ENCODE measurements around the gene CNOT8.
"Not testable (repeated sequence)": the region's sequence is repeated elsewhere in the genome, so short reads cannot be mapped to it uniquely, and the experiment has no call there.

CNOT8 gene

DNA sequence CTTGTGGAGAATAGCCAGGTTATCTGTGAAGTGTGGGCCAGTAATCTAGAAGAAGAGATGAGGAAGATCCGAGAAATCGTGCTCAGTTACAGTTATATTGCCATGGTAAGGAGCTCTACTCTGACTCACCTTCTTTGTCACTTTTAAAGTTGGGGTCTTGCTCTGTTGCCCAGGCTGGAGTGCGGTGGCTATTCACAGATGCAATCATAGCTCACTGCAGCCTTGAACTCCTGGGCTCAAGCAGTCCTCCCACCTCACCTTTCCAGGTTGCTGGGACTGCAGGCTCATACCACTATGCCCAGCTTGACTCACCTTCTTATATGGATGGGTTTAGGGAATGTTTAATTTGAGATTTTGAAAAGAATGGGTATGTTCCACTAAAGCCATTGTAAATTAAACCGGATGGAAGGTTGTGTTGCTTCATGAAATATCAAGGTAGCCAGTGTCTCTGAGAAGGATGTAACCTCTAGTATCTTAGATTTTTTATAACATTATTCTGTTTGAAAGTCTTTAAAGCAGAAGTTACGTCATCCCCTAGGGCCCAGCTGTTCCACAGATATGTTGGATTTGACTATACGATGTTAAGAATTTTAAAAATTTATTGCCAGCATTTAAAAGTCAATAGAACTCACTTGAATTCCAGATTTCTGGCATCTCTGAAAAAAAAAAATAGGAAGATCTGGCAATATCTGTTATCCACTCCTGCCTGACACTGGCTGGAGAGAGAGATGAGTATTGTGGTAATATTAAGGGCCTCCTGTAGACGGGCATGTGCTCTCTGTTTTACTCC lies 5.1 kb downstream of the CNOT8 start:
- no peak for DNase-seq (ENCODE audit: low read depth in 1 of 2, low spot score in 1 of 2)

- DNase-seq (ENCODE audit: low read depth in 1 of 2, low spot score in 1 of 2), result no peak
These were observed 7.2 kb downstream of the CNOT8 start for GRCh38 chr5:154865466-154866184.

DNA sequence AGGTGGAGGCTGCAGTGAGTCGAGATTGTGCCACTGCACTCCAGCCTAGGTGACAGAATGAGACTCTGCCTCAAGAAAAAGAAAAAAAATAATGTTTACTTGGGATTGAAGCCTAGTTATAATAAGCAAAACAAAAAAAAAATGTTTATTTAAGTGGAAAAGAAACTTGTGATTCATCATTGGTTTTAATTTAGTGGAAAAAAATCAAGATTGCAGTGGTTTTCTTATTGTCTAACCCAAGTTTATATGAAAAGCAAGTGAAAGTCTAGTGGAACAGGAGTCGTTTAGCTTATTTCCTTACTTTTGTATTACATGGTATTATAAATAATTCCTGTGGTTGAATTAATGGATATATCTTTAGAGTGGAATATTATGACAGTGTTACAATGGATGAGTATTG lies 8.4 kb downstream of the CNOT8 start:
- DNase-seq (ENCODE audit: low read depth in 1 of 2, low spot score in 1 of 2), result no peak

DNA sequence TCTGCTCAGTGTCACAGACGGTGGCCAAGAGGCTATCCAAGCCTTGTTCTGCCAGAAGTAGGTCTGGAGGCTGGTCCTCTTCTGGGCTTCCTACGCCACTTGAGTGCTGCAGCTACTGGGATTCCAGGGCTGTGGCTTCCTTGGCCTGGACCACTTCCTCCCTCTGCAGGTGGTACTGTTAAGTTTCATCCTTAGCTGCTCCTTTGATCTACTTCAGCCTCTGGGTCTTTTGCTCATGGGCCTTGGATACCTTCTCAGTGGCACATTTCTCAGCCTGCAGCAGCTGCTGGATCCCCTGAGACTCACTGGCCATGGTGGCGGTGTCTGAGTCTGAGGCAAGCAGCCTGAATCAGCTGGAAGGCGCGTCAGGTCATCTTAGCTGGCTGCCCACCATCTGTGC lies 10.3 kb downstream of the CNOT8 start:
- DNase-seq (ENCODE audit: low read depth in 1 of 2, low spot score in 1 of 2), result no peak

- no peak for DNase-seq (ENCODE audit: low read depth in 1 of 2, low spot score in 1 of 2)
These were observed 13.3 kb downstream of the CNOT8 start for GRCh38 chr5:154871734-154872133.

DNA sequence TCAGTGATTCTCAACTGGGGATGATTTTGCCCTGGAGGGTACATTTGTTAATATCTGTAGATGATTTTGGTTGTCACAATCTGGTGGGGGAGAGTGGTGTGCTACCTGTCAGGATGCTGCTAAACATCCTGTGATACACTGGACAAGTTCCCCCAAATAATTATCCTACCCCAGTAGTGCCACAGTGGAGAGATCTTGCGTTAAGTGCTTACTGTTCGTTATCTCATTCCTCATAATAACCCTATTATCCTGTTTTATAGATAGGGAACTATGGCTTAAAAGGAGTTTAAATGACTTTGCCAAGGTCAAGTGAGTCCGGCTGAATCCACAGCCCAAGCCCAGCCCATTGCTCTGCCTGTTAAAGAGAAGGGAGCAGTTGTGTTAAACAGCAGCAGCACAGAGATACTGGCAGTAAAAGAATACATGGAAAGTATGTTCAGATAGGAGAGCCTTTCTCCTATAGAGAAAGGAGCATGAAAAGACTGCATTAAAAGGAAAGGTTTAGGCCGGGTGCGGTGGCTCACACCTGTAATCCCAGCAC lies 15.4 kb downstream of the CNOT8 start:
- DNase-seq (ENCODE audit: low read depth in 1 of 2, low spot score in 1 of 2), result no peak

- no peak for DNase-seq (ENCODE audit: low read depth in 1 of 2, low spot score in 1 of 2)
These were observed 20.4 kb downstream of the CNOT8 start for GRCh38 chr5:154878642-154879335.

DNA sequence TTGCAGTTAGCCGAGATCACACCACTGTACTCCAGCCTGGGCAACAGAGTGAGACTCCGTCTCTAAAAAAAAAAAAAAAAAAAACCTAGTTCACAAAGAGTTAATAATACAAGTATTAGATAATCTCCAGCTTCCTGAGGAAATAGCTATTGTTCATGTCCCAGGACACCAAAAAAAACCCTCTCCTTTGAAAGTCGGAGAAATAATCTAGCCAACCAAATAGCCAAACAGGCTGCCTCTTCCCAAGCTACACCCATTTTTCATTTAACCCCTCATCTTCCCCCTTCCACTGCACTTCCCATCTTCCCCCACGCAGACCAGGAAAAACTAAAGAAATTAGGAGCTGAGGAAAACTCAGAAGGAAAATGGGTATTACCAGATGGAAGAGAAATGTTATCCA lies 23.6 kb downstream of the CNOT8 start:
- no peak for DNase-seq (ENCODE audit: low read depth in 1 of 2, low spot score in 1 of 2)

DNA sequence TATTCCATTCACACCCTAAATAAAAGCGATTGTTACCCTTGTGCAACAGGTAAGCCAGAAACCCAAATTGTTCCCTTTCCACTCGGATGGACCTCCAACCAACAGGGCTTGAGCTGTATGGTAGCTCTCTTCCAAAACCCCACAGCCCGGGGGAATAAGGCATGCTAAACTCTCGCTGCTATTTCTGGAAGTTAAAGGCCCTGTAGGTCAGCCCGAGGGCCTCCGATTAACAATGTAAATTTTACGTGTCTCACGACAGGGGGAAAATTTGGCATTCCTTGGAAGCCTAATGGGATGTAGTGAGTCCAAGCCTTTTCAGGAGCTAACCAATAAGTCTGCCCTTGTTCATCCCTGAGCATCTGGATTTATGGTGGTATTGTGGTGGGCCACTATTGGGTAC lies 26.0 kb downstream of the CNOT8 start:
- DNase-seq (ENCODE audit: low read depth in 1 of 2, low spot score in 1 of 2), result no peak

- DNase-seq (ENCODE audit: low read depth in 1 of 2, low spot score in 1 of 2), result no peak
These were observed 27.0 kb downstream of the CNOT8 start for GRCh38 chr5:154885439-154885838.

DNA sequence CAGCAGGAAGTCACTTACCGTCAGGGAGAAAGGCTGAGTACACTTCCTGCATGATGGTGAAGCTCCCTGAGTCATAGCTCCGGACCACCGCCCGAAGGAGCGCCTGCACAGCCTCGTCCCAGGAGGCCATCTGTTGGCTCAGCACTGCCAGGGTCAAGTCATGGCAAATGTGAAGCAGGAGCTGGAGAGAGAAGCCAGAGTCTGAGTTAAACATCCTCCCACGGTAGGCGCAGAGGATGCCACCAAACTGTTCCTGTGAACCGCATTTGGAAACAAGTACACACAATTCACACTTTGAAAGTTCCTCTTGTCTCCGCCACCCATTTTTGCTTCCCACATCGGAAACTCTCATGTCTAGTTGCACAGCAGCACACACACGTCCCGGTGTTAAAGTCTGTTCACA lies 33.9 kb downstream of the CNOT8 start:
- DNase-seq (ENCODE audit: low read depth in 1 of 2, low spot score in 1 of 2), result no peak

- no peak for DNase-seq (ENCODE audit: low read depth in 1 of 2, low spot score in 1 of 2)
These were observed 35.0 kb downstream of the CNOT8 start for GRCh38 chr5:154893381-154893780.

- no peak for DNase-seq (ENCODE audit: low read depth in 1 of 2, low spot score in 1 of 2)
These were observed 37.5 kb downstream of the CNOT8 start for GRCh38 chr5:154895606-154896561.

DNA sequence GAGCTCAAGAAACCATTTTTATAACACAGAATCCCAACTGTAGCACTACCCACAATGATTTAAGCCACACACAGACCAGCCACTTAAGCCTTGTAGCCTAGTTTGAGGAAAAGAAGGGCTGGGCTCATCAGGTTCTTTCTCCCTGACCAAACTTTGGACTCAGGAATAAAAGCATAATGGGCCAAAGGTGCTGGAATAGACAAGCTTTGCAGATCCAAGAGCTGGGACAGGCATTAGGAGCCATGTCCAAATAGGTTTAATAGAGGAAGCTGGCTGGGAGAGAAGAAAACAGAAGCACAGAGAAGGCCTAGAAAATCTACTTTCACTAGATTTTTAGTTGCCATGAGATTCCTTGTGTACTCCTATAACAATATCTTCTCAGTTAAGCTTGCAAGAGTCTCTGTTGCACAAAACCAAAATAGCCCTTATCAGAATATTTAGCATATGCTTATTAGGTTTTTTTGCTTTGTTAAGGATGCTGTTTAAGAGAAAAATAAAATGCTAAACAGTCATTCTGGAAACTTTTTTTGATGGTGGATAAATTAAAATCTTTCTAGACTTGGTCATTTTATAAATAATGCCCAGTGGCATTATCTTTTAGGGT lies 38.2 kb downstream of the CNOT8 start:
- DNase-seq (ENCODE audit: low read depth in 1 of 2, low spot score in 1 of 2), result no peak

GRCh38 chr5:154898210-154898609 lies 39.8 kb downstream of the CNOT8 start:
- no peak for DNase-seq (ENCODE audit: low read depth in 1 of 2, low spot score in 1 of 2)

- no peak for DNase-seq (ENCODE audit: low read depth in 1 of 2, low spot score in 1 of 2)
These were observed 40.9 kb downstream of the CNOT8 start for GRCh38 chr5:154899151-154899816.

DNA sequence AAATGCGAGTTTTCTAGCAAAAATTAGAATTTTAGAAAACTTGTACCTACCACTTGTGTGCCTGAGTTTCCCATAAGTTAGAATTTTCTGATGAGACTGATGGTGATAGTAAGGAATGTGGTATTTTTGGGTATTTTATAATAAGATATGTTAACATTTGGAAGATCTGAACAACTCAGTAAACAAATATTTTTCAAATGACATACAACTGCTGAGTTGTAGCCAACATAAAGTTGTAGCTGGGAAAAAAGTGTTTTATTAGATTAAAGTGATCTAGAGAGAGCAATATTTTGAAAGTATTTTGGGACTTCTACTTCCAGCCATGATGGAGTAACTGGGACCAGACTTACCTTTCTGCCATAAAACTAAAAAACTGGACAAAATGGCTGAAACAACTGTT lies 41.6 kb downstream of the CNOT8 start:
- DNase-seq (ENCODE audit: low read depth in 1 of 2, low spot score in 1 of 2), result no peak

GRCh38 chr5:154901276-154901675 lies 42.8 kb downstream of the CNOT8 start:
- no peak for DNase-seq (ENCODE audit: low read depth in 1 of 2, low spot score in 1 of 2)

DNA sequence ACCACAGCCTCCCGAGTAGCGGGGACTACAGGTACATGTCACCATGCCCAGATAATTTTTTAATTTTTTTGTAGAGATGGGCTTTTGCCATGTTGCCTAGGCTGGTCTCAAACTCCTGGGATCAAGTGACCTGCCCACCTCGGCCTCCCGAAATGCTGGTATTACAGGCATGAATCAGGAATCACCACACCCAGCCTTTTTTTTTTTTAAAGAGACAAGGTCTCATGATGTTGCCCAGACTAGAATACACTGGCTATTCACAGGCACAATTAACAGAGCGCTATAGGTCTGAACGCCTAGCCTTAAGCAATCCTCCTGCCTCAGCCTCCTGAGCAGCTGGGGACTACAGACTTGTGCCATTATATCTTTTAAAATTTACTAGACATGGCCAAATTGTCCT lies 43.5 kb downstream of the CNOT8 start:
- DNase-seq (ENCODE audit: low read depth in 1 of 2, low spot score in 1 of 2), result no peak

DNA sequence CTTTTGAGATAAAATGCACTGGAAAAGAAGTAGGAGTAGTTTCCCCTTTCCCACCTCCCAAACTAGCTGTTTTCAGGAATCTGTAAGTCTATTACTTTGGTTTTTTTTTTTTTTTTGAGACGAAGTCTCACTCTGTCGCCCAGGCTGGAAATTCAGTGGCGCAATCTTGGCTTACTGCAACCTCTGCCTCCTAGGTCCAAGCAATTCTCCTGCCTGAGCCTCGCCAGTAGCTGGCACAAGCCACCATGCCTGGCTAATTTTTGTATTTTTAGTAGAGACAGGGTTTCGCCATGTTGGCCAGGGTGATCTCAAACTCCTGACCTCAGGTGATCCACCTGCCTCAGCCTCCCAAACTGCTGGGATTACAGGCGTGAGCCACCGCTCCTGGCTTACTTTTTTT lies 47.2 kb downstream of the CNOT8 start:
- DNase-seq (ENCODE audit: low read depth in 1 of 2, low spot score in 1 of 2), result not testable (repeated sequence)

Measured in activated T-helper 1 cell treated with anti-CD3 and anti-CD28 coated beads, Interleukin-2, amount 50 U/mL, for 16 hours (primary cell).